Limb (tissue), 2 donors: ENCODE data around the gene KRT7.

Experiments used
- DNase-seq, 2 donors: peaks; one replicate each; pipeline ENCODE4 v3.0.0-alpha.2; 2016; ENCODE audit errors: extremely low spot score in 2 of 2

KRT7 gene

DNA sequence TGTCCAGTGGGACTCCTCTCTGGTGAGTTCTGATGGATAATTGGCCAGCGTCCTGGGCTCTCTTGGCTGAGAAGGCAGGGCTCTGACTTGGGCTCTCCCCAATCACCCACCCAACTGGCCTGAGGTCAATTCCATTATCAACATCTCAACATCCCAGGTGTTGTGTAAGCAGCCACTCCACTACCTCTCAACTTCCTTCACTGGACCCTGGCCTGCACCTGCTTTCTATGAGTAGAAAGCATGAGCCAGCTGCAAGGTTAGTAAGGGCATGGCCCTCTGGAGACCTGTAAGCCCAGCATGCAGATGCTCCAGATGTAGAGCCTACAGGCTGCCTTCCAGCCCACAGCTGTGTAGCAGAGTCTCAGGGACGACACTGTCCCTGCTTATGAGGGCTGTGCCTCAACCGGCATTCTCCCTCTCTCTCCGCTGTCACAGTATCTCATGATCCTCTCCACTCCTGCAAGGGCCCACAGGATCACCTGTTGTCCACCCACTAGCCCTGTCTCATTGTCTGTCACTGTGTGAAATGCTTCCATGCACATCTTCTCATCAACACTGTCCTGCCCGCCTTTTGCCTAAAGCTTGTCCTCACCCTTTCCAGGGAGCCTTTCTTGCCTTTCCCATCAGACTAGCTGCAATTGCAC lies 63.7 kb downstream of the KRT7 start:
- DNase-seq: no peak
